ENCODE measurements around the gene CLSTN2.

CLSTN2 gene

GRCh38 chr3:140224307-140224706 lies 289.3 kb downstream of the CLSTN2 start:
- DNase-seq (ENCODE audit: low read depth in 3 of 3, low spot score in 1 of 3): no peak

- DNase-seq (ENCODE audit: low read depth in 3 of 3, low spot score in 1 of 3): no peak
These were observed 291.0 kb downstream of the CLSTN2 start for GRCh38 chr3:140225996-140226395.

- DNase-seq (ENCODE audit: low read depth in 3 of 3, low spot score in 1 of 3): no peak
These were observed 298.7 kb downstream of the CLSTN2 start for GRCh38 chr3:140233702-140234101.

DNA sequence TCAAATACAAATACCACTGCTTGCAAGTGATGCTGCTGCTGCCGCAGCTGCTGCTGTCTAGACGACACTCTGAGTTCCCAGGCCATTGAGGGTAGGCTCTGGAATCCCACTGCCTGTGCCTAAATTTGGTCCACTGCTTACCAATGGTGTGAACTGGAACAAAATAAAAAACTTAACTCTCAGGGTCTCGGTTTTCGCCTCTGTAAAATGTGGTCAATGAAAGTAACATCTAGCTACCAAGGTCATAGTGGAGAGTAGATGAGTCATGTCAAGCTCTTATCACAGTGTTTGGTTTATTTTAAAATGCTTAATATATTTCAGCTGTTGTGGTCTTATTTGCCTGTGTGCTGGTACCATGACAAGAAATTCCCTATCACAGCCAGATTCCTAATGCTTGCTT lies 299.3 kb downstream of the CLSTN2 start:
- no peak for DNase-seq (ENCODE audit: low read depth in 3 of 3, low spot score in 1 of 3)

- DNase-seq (ENCODE audit: low read depth in 3 of 3, low spot score in 1 of 3): no peak
These were observed 302.0 kb downstream of the CLSTN2 start for GRCh38 chr3:140236836-140237501.

GRCh38 chr3:140238646-140239314 lies 303.8 kb downstream of the CLSTN2 start:
- no peak for DNase-seq (ENCODE audit: low read depth in 3 of 3, low spot score in 1 of 3)

- no peak for DNase-seq (ENCODE audit: low read depth in 3 of 3, low spot score in 1 of 3)
These were observed 307.9 kb downstream of the CLSTN2 start for GRCh38 chr3:140242818-140243276.

DNA sequence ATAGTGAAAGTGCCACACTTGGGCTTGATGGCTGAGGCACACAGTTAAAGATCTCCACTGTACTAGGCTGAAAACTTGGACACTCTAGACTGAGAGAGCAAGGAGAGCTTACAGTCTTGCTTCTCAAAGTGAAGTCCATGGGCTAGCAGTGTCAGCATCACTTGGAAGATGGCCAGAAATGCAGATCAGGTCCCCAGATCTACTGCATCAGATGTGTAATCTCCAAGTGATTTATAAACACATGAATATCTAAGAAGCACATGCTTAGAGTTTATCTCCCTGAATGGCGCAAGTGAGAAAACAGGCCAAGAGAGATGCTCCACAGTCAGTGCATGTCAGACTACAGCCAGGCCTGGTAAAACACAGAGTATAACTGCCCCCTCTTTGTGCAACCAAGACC lies 308.6 kb downstream of the CLSTN2 start:
- DNase-seq (ENCODE audit: low read depth in 3 of 3, low spot score in 1 of 3): no peak

- no peak for DNase-seq (ENCODE audit: low read depth in 3 of 3, low spot score in 1 of 3)
These were observed 309.9 kb downstream of the CLSTN2 start for GRCh38 chr3:140244893-140245292.

GRCh38 chr3:140246578-140246977 lies 311.6 kb downstream of the CLSTN2 start:
- no peak for DNase-seq (ENCODE audit: low read depth in 3 of 3, low spot score in 1 of 3)

GRCh38 chr3:140247775-140248174 lies 312.8 kb downstream of the CLSTN2 start:
- DNase-seq (ENCODE audit: low read depth in 3 of 3, low spot score in 1 of 3): no peak

DNA sequence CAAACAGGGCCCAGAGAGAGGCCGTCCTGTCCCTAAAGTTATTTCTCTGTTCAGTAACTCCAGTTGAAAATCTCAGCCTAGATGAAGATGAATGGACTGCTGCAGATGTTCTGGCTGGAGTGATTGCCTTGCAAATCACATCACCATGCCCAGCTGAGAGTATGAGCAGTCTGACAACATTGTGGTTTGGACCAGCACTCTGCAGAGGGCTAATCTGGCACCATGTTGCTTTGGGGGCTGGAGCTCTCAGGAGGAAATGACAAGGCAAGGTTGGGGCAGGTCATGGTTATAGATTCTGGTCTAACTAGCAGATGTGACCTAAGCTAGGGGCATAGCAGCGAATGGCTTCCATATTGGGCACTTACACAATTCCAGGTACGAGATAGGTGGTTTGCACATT lies 314.2 kb downstream of the CLSTN2 start:
- DNase-seq (ENCODE audit: low read depth in 3 of 3, low spot score in 1 of 3): no peak

GRCh38 chr3:140250010-140250855 lies 315.2 kb downstream of the CLSTN2 start:
- DNase-seq (ENCODE audit: low read depth in 3 of 3, low spot score in 1 of 3): no peak

DNA sequence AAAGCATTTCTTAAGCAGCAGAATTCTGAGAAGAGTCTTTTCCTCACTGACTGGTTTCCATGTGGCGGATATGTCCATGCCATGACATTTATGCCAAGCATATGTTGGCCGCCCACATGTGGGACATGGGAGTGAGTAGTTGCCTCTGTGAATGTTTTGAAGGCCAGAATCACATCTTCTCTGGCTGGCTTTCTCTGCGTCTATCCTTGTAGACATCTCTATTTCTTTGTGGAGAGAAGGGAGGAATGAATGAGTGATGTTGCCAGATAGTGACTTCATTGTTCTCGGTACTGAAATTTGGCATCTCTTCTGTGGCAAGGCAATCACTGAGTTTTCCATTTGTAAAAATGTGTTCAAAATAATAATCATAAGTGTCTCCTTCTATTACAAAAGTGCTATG lies 316.0 kb downstream of the CLSTN2 start:
- no peak for DNase-seq (ENCODE audit: low read depth in 3 of 3, low spot score in 1 of 3)

DNA sequence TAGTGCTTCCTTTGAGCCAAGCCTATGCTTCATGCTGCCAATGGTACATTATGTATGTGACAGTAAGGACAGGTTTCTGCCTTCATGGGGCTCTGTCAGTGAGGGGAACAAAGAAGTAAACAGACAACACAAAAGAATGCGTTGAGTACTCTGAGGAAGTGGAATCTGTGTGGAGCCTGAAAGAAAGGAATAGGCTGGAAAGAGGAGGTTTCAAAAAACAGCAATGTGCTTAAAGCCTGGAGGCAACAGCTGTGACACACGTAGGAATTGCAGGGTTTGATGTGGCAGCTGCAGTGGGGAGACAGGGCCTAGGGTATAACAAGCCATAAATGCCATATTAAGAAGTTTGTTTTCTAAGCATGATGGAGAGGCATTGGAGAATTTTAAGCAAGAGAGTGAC lies 316.7 kb downstream of the CLSTN2 start:
- no peak for DNase-seq (ENCODE audit: low read depth in 3 of 3, low spot score in 1 of 3)

DNA sequence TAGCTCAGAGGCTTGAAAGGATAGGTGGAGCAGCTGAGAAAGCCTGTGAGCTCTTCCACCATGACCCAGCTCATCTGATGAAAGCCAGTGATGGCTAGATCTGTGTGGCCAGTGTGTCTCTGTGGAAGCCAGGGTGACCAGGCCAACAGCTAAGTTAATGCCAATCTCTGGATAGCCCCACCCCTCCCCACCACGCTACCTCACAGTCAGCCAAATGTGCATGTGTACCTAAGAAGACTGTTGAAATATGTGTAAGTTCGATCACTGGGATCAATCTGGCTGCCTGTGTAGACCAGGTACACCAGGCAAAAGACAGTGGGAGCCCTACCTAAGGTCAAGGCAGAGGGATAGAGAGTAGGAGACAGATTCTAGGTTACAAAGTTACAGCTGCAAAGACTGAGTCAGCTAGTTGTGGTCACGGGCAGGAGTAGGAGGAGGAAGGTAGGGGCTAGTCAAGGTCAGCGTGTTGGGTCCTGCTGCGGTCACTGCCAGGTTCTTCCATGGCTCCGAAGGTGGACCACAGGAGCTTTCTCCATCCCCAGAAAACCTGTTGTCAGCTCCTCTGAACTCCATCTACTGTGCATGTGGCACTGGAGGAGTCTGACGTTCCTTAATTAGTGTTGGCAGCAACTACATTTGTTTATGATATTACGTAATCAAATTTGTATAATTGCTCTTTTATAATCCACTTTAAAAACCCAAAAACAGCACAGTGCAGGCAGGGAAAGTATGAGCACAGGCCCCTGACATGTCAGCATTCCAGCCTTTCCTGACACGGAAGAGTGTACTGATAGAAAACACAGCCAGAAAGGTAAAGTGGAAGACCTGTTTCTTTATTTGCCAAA lies 318.0 kb downstream of the CLSTN2 start:
- no peak for DNase-seq (ENCODE audit: low read depth in 3 of 3, low spot score in 1 of 3)

DNA sequence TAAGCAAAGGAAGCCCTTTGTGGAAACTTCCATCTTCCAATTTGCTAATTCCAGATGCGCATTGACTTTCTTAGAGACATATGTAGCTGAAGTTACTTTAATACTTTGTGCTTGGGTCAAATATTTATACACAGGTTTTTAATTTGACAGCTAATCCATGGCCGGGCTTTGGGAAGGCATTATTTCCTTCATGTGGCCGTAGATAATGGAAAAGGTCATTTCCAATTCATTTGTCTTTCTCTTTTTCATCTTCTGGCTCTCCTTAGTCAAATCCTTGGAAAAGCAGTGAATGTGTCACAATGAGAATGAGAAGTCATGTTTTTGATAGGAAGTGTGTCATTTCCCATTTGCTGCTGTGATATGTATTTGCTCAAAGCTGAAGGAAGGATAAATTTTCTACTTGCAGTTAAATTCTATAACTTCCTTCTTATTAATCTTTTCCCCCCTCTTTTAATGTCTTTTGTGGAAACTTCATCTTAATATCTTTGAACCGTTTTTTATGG lies 323.3 kb downstream of the CLSTN2 start:
- no peak for DNase-seq (ENCODE audit: low read depth in 3 of 3, low spot score in 1 of 3)

GRCh38 chr3:140265302-140265701 lies 330.3 kb downstream of the CLSTN2 start:
- DNase-seq (ENCODE audit: low read depth in 3 of 3, low spot score in 1 of 3): no peak

DNA sequence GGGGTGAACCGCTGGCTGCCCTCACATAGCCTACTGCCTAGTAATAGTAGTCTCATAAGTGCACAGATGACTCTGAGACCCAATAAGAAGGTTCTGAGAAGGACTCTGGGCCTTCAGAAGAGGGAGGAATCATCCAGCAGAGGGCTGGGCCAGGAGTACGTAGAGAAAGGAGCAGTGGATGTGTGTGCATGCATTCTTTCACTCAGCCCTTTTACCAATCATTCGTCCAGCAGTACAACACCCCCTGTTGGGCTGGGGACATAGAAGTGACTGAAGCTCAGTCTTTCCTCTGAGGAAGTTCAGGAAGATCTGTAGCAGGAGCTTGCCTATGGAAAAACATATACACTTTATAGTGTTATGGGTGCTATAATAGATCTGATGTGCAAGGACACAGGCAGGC lies 333.1 kb downstream of the CLSTN2 start:
- DNase-seq (ENCODE audit: low read depth in 3 of 3, low spot score in 1 of 3): no peak

DNA sequence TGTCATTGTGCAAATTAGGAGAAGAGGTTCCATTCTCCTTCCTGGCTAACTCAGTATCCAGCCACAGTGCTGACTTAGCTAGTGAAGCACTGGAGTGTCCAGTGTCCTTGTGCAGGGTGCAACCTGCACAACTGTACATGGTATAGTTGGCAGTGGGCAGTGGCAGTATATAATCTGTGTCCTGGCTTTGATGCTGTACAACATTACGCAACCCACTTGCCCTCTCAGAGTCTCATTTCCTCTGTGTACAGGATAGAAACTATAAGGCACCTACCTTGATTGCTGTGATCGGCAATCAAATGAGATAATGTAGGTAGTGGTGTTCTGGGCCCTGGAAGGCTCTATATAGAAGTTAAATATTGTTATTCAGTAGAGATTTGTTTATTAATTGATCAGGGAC lies 333.6 kb downstream of the CLSTN2 start:
- DNase-seq (ENCODE audit: low read depth in 3 of 3, low spot score in 1 of 3): no peak

GRCh38 chr3:140270329-140270728 lies 335.3 kb downstream of the CLSTN2 start:
- no peak for DNase-seq (ENCODE audit: low read depth in 3 of 3, low spot score in 1 of 3)

All from stimulated activated CD4-positive, alpha-beta T cell treated with anti-CD3 and anti-CD28 coated beads, TNF-alpha, amount 100 ng/mL, for 1 hour (primary cell).